Suprapubic skin (tissue), 4 donors: ENCODE results near the gene MRGPRF. TPM values are rescaled to one million over a fixed set of nuclear protein-coding genes. Genes with fewer than 3 reads are reported as not detected.

ENCODE experiments used
- DNase-seq, 2 donors: peaks; one replicate each; pipeline ENCODE4 v3.0.0-alpha.2; 2019; ENCODE audit warnings: low spot score in 2 of 2
- H3K27ac ChIP-seq: fragments of 200-600 bp; sonication (generic); one replicate; pipeline ENCODE4 v1.5.1; 2019
- H3K27me3 ChIP-seq: fragments of 200-600 bp; sonication (generic); one replicate; pipeline ENCODE4 v1.5.1; 2019
- H3K36me3 ChIP-seq: fragments of 200-600 bp; sonication (generic); one replicate; pipeline ENCODE4 v1.5.1; 2019
- H3K4me1 ChIP-seq: fragments of 200-600 bp; sonication (generic); one replicate; pipeline ENCODE4 v1.5.1; 2019
- H3K4me3 ChIP-seq: fragments of 200-600 bp; sonication (generic); one replicate; pipeline ENCODE4 v1.5.1; 2019; ENCODE audit warnings: mild to moderate bottlenecking
- H3K9me3 ChIP-seq: fragments of 200-600 bp; sonication (generic); one replicate; pipeline ENCODE4 v1.5.1; 2019
- EP300 ChIP-seq: sonication (generic); formaldehyde crosslinking; IDR thresholded peaks from one replicate; pipeline ENCODE4 v1.6.1; 2017; ENCODE audit warnings: antibody characterized with exemption
- POLR2A ChIP-seq, 2 donors: fragments of 450-650 bp; IDR thresholded peaks; one replicate each; pipeline ENCODE4 v1.6.1; 2017; ENCODE audit warnings: antibody characterized with exemption in 2 of 2, mild to moderate bottlenecking in 2 of 2, moderate library complexity in 2 of 2
- POLR2AphosphoS5 ChIP-seq, 3 donors: sonication (generic); formaldehyde crosslinking; IDR thresholded peaks; one replicate each; pipeline ENCODE4 v1.6.1; 2017; ENCODE audit warnings: antibody characterized with exemption in 3 of 3
- WGBS: methylation state at CpG from one replicate; pipeline ENCODE4 v1.1.5; 2018; 5-methylcytosine and 5-hydroxymethylcytosine counted together
- total RNA-seq, 4 donors: library from RNA; depleted of rRNA; stranded (reverse); fragments of >200 nt; gene quantifications; one replicate each; pipeline ENCODE4 v1.1.0, GENCODE V29; 2016
- TF ChIP-seq, protein P1 (sequence below), 2 donors: fragments of 200-600 bp in 1 of 2; fragments of 450-650 bp in 1 of 2; sonication (generic) in 1 of 2; IDR thresholded peaks; one replicate each; pipeline ENCODE4 v1.5.1; 2016 to 2019; ENCODE audit warnings: antibody characterized with exemption in 2 of 2, mild to moderate bottlenecking in 1 of 2, moderate library complexity in 1 of 2

Gene MRGPRF
- total RNA-seq, 4 donors from 2014 or later, result 2.0 to 9.8 (median 4.8) TPM

DNA sequence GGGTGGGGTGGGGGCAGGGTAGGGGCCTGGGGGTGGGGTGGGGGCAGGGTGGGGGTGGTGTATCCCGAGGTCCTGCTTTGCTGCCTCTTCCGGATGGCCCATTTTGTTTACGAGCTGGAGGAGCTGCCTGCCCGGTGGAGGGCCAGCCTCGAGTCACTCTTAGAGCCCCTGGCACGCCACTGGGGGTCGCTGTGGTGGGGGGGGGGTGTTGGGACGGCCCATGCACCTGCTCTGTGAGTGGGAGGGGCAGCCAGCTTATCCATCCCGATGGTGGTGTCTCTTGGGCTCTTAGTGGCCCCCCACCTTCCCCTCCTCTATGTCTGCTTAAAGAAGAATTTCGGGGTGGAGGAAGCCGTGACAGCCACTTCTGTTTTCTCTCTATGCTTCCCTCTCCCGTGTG, 56.9 kb downstream of the MRGPRF start:
- Histone ChIP-seq H3K36me3 (no peaks in the 10 kb centered on the region), H3K4me3 (no peak overlapping the region), H3K27me3 (no peaks in the 10 kb centered on the region), H3K4me1 (peaks cover 10% of the 10 kb centered on the region), H3K9me3 (no peaks in the 10 kb centered on the region), H3K27ac (no peak overlapping the region)
- WGBS, result 23% methylated on average over 10 of the region's 12 CpGs
- DNase-seq, result no peak
- TF ChIP-seq, protein P1, sequence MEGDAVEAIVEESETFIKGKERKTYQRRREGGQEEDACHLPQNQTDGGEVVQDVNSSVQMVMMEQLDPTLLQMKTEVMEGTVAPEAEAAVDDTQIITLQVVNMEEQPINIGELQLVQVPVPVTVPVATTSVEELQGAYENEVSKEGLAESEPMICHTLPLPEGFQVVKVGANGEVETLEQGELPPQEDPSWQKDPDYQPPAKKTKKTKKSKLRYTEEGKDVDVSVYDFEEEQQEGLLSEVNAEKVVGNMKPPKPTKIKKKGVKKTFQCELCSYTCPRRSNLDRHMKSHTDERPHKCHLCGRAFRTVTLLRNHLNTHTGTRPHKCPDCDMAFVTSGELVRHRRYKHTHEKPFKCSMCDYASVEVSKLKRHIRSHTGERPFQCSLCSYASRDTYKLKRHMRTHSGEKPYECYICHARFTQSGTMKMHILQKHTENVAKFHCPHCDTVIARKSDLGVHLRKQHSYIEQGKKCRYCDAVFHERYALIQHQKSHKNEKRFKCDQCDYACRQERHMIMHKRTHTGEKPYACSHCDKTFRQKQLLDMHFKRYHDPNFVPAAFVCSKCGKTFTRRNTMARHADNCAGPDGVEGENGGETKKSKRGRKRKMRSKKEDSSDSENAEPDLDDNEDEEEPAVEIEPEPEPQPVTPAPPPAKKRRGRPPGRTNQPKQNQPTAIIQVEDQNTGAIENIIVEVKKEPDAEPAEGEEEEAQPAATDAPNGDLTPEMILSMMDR (IDR thresholded peaks at IDR 0.05), result peak in 1 of 2 donors; percentile 17
- no peak for TF ChIP-seq POLR2A (IDR thresholded peaks at IDR 0.05)

- H3K36me3 ChIP-seq, result no peaks in the 10 kb centered on the region
- no peak for DNase-seq
- no peaks in the 10 kb centered on the region for H3K27me3 ChIP-seq
- H3K9me3 ChIP-seq, result no peaks in the 10 kb centered on the region
- H3K4me1 ChIP-seq, result peaks cover 10% of the 10 kb centered on the region
- H3K4me3 ChIP-seq, result no peak overlapping the region
- 32% methylated on average over 4 of the region's 5 CpGs for WGBS
- TF ChIP-seq POLR2A (IDR thresholded peaks at IDR 0.05), result no peak
- TF ChIP-seq, protein P1 (IDR thresholded peaks at IDR 0.05), result no peak
- no peak for TF ChIP-seq POLR2AphosphoS5 (IDR thresholded peaks at IDR 0.05)
- TF ChIP-seq EP300, result no peak
- H3K27ac ChIP-seq, result no peak overlapping the region
These were observed 57.5 kb downstream of the MRGPRF start for GRCh38 chr11:68955607-68955958.

GRCh38 chr11:68954836-68955606, 58.0 kb downstream of the MRGPRF start:
- Histone ChIP-seq H3K9me3 (no peaks in the 10 kb centered on the region), H3K4me3 (no peak overlapping the region), H3K4me1 (peaks cover 10% of the 10 kb centered on the region), H3K27ac (no peak overlapping the region), H3K27me3 (no peaks in the 10 kb centered on the region), H3K36me3 (no peaks in the 10 kb centered on the region)
- WGBS, result 31% methylated on average over 24 of the region's 30 CpGs
- TF ChIP-seq POLR2A (IDR thresholded peaks at IDR 0.05), result no peak
- no peak for DNase-seq

Other genes starting within 250 kb of the MRGPRF start
- 100 to 1,000 TPM in 1 of 4 donors, 10 to 100 TPM in 3; 18.5 to 125 (median 38.3) TPM for gene CPT1A, start 171.3 kb downstream of the MRGPRF start, total RNA-seq
- 10 to 100 TPM; 28.6 to 43.8 (median 35.0) TPM for gene MRPL21, start 109.4 kb downstream of the MRGPRF start, total RNA-seq
- 10 to 100 TPM; 22.9 to 55.0 (median 30.3) TPM for gene IGHMBP2, start 109.4 kb downstream of the MRGPRF start, total RNA-seq
- not detected for gene MRGPRD, start 32.3 kb downstream of the MRGPRF start, total RNA-seq
- 10 to 100 TPM in 3 of 4 donors, 1 to 10 TPM in 1; 8.4 to 30.3 (median 24.4) TPM for gene TPCN2, start 35.7 kb upstream of the MRGPRF start, total RNA-seq
- gene SMIM38, start 142.7 kb upstream of the MRGPRF start, total RNA-seq, result 1 to 10 TPM in 1 of 4 donors, under 1 TPM in 2, not detected in 1; 0.26 to 3.1 (median 0.31) TPM